Tibial nerve (tissue), 4 donors: ENCODE measurements around the gene BRICD5.

Experiments
- CTCF ChIP-seq, 5 experiments: fragments of 200-600 bp in 3 of 5; fragments of 450-650 bp in 2 of 5; sonication (generic) in 3 of 5; IDR thresholded peaks; one replicate each; pipeline ENCODE4 v1.5.1; 2016 to 2019; ENCODE audit warnings: antibody characterized with exemption in 5 of 5, mild to moderate bottlenecking in 3 of 5, moderate library complexity in 2 of 5
- EP300 ChIP-seq, 2 donors: sonication (generic); formaldehyde crosslinking; IDR thresholded peaks; one replicate each; pipeline ENCODE4 v1.6.1; 2017; ENCODE audit warnings: antibody characterized with exemption in 2 of 2, mild to moderate bottlenecking in 1 of 2
- POLR2A ChIP-seq, 2 donors: fragments of 450-650 bp; IDR thresholded peaks; one replicate each; pipeline ENCODE4 v1.6.1; 2017; ENCODE audit warnings: antibody characterized with exemption in 2 of 2, mild to moderate bottlenecking in 2 of 2, moderate library complexity in 2 of 2

- TF ChIP-seq CTCF (IDR thresholded peaks at IDR 0.05) (no peak), POLR2A (IDR thresholded peaks at IDR 0.05) (no peak), EP300 (IDR thresholded peaks at IDR 0.05) (no peak)
Observed at GRCh38 chr16:2235234-2235651, 24.6 kb upstream of the BRICD5 start.
